Stimulated activated CD8-positive, alpha-beta memory T cell treated with anti-CD3 and anti-CD28 coated beads, Interleukin-7, amount 100 ng/mL, for 1 hour (primary cell): ENCODE results near the gene ZPR1.
"Not testable (repeated sequence)": the region's sequence is repeated elsewhere in the genome, so short reads cannot be mapped to it uniquely, and the experiment has no call there.

ENCODE experiments used
- DNase-seq, 2 donors: peaks; one replicate each; pipeline ENCODE4 v3.0.0-alpha.2; 2020; ENCODE audit warnings: low read depth in 2 of 2

Gene ZPR1

GRCh38 chr11:116762132-116762531 is 25.7 kb downstream of the ZPR1 start:
- no peak for DNase-seq

GRCh38 chr11:116756044-116756443 is 31.8 kb downstream of the ZPR1 start:
- not testable (repeated sequence) for DNase-seq

GRCh38 chr11:116750070-116750718 is 37.6 kb downstream of the ZPR1 start:
- no peak for DNase-seq

- DNase-seq, result no peak
Observed at GRCh38 chr11:116742104-116742503, 45.7 kb downstream of the ZPR1 start.

- no peak for DNase-seq
Observed at GRCh38 chr11:116740741-116741140, 47.1 kb downstream of the ZPR1 start.

GRCh38 chr11:116738975-116739374 is 48.8 kb downstream of the ZPR1 start:
- DNase-seq, result no peak

- DNase-seq, result no peak
Observed at GRCh38 chr11:116736763-116737162, 51.1 kb downstream of the ZPR1 start.

- no peak for DNase-seq
Observed at GRCh38 chr11:116733969-116734508, 53.8 kb downstream of the ZPR1 start.

- DNase-seq, result no peak
Observed at GRCh38 chr11:116733043-116733755, 54.6 kb downstream of the ZPR1 start.

GRCh38 chr11:116732271-116733042 is 55.4 kb downstream of the ZPR1 start:
- peak; percentile 8 to 34 for DNase-seq

GRCh38 chr11:116731821-116732220 is 56.0 kb downstream of the ZPR1 start:
- DNase-seq, result no peak

GRCh38 chr11:116731097-116731761 is 56.6 kb downstream of the ZPR1 start:
- no peak for DNase-seq

- DNase-seq, result no peak
Observed at GRCh38 chr11:116730601-116731000, 57.2 kb downstream of the ZPR1 start.

- no peak for DNase-seq
Observed at GRCh38 chr11:116730241-116730561, 57.6 kb downstream of the ZPR1 start.

- DNase-seq, result no peak
Observed at GRCh38 chr11:116729501-116730240, 58.2 kb downstream of the ZPR1 start.

- no peak for DNase-seq
Observed at GRCh38 chr11:116727990-116728389, 59.8 kb downstream of the ZPR1 start.

- DNase-seq, result no peak
Observed at GRCh38 chr11:116725434-116726221, 62.2 kb downstream of the ZPR1 start.

- no peak for DNase-seq
Observed at GRCh38 chr11:116724813-116725212, 63.0 kb downstream of the ZPR1 start.
